ENCODE data around the gene CTDSP2.

GRCh38 chr12:57849035-57849434 lies 2.5 kb upstream of the CTDSP2 start:
- no peak for TF ChIP-seq SUZ12 (IDR thresholded peaks at IDR 0.05; ENCODE audit: extremely low read depth, insufficient read depth, insufficient read length)
- no peak for TF ChIP-seq YY1 (IDR thresholded peaks at IDR 0.05; ENCODE audit: insufficient read depth, insufficient read length)

Data from NT2/D1 (cell line).